OCI-LY1 (cell line): ENCODE data around the gene SAXO1.

Experiments used
- H2AFZ ChIP-seq: fragments of 200-600 bp; sonication (generic), shearing (Covaris generic); 2 replicates; pipeline ENCODE4 v1.6.0; 2014; ENCODE audit warnings: antibody characterized with exemption, mild to moderate bottlenecking, low read length
- H3F3A ChIP-seq: fragments of 200-600 bp; sonication (generic), shearing (Covaris generic); 2 replicates; pipeline ENCODE4 v1.6.0; 2014; ENCODE audit warnings: mild to moderate bottlenecking, antibody characterized with exemption, low read length, moderate library complexity; ENCODE audit not compliant: insufficient read depth
- H3K27ac ChIP-seq: fragments of 200-600 bp; sonication (generic); 2 replicates; pipeline ENCODE4 v1.5.1; 2014; ENCODE audit warnings: low read length, mixed run types, mild to moderate bottlenecking, low read depth; ENCODE audit not compliant: poor library complexity, severe bottlenecking
- H3K27me3 ChIP-seq: fragments of 200-600 bp; sonication (generic); 2 replicates; pipeline ENCODE4 v1.6.0; 2014; ENCODE audit warnings: antibody characterized with exemption, mild to moderate bottlenecking, low read length, moderate library complexity; ENCODE audit not compliant: insufficient read depth
- H3K36me3 ChIP-seq: fragments of 200-600 bp; sonication (generic); 2 replicates; pipeline ENCODE4 v1.6.1; 2014; ENCODE audit warnings: mild to moderate bottlenecking, antibody characterized with exemption, low read length, moderate library complexity, mixed read lengths; ENCODE audit not compliant: insufficient read depth
- H3K4me1 ChIP-seq: fragments of 200-600 bp; sonication (generic); 2 replicates; pipeline ENCODE4 v1.5.1; 2014; ENCODE audit warnings: mild to moderate bottlenecking, low read length, moderate library complexity; ENCODE audit not compliant: insufficient read depth, severe bottlenecking
- H3K4me2 ChIP-seq: fragments of 200-600 bp; sonication (generic), shearing (Covaris generic); 2 replicates; pipeline ENCODE4 v1.6.1; 2014; ENCODE audit warnings: low read length
- H3K4me3 ChIP-seq: fragments of 200-600 bp; sonication (generic); 2 replicates; pipeline ENCODE4 v1.5.1; 2014; ENCODE audit warnings: low read length, low read depth, mild to moderate bottlenecking, mixed read lengths; ENCODE audit not compliant: poor library complexity, severe bottlenecking
- H3K79me2 ChIP-seq: fragments of 200-600 bp; shearing (Covaris generic); 2 replicates; pipeline ENCODE4 v1.6.1; 2016; ENCODE audit warnings: mixed run types, low read length, mixed read lengths; ENCODE audit not compliant: insufficient read depth
- H3K9ac ChIP-seq: fragments of 200-600 bp; sonication (generic), shearing (Covaris generic); 2 replicates; pipeline ENCODE4 v1.6.1; 2014; ENCODE audit warnings: mild to moderate bottlenecking, low read length, mixed read lengths
- H3K9me2 ChIP-seq: fragments of 200-600 bp; sonication (generic), shearing (Covaris generic); 2 replicates; pipeline ENCODE4 v1.6.1; 2014; ENCODE audit warnings: low read depth, mild to moderate bottlenecking, low read length, mixed read lengths
- H3K9me3 ChIP-seq: fragments of 200-600 bp; shearing (Covaris generic); 2 replicates; pipeline ENCODE4 v1.6.1; 2014; ENCODE audit warnings: low read length, mixed read lengths
- H4K20me1 ChIP-seq: fragments of 200-600 bp; sonication (generic), shearing (Covaris generic); 2 replicates; pipeline ENCODE4 v1.6.0; 2016; ENCODE audit warnings: mild to moderate bottlenecking, low read length; ENCODE audit not compliant: insufficient read depth
- CTCF ChIP-seq: fragments of 200-600 bp; sonication (generic), shearing (Covaris generic); IDR thresholded peaks from 2 replicates; pipeline ENCODE4 v1.5.1; 2017; ENCODE audit warnings: mild to moderate bottlenecking, antibody characterized with exemption, low read length, moderate library complexity, mixed read lengths
- EZH2 ChIP-seq: fragments of 200-600 bp; sonication (generic), shearing (Covaris generic); IDR thresholded peaks from 2 replicates; pipeline ENCODE4 v1.8.0; 2017; ENCODE audit warnings: borderline replicate concordance, mixed run types, mild to moderate bottlenecking, antibody characterized with exemption, low read length, moderate library complexity, mixed read lengths

The SAXO1 gene

GRCh38 chr9:19009391-19009965 lies 23.5 kb downstream of the SAXO1 start:
- no peak overlapping the region for H3K4me3 ChIP-seq
- no peaks in the 10 kb centered on the region for H3K9me3 ChIP-seq
- H3K9me2 ChIP-seq = no peaks in the 10 kb centered on the region
- H3K4me2 ChIP-seq = no peak overlapping the region
- no peaks in the 10 kb centered on the region for H3K27me3 ChIP-seq
- H4K20me1 ChIP-seq = no peaks in the 10 kb centered on the region
- H3K4me1 ChIP-seq = no peaks in the 10 kb centered on the region
- no peaks in the 10 kb centered on the region for H3K36me3 ChIP-seq
- H3K9ac ChIP-seq = no peak overlapping the region
- no peak overlapping the region for H3K27ac ChIP-seq
- no peak for TF ChIP-seq EZH2
- TF ChIP-seq CTCF = no peak
- no peaks in the 10 kb centered on the region for H3F3A ChIP-seq
- no peaks in the 10 kb centered on the region for H3K79me2 ChIP-seq
- H2AFZ ChIP-seq = no peak overlapping the region

GRCh38 chr9:19000133-19000532 lies 32.9 kb downstream of the SAXO1 start:
- no peak overlapping the region for H3K9ac ChIP-seq
- H2AFZ ChIP-seq = no peak overlapping the region
- no peaks in the 10 kb centered on the region for H3K79me2 ChIP-seq
- no peaks in the 10 kb centered on the region for H3K4me1 ChIP-seq
- no peak overlapping the region for H3K27ac ChIP-seq
- TF ChIP-seq CTCF (no peak), EZH2 (no peak)
- no peaks in the 10 kb centered on the region for H3K9me2 ChIP-seq
- H3K4me2 ChIP-seq = no peak overlapping the region
- no peaks in the 10 kb centered on the region for H3K36me3 ChIP-seq
- no peaks in the 10 kb centered on the region for H3F3A ChIP-seq
- peaks cover 3% of the 10 kb centered on the region; the same call in 1 of the 2 replicates for H3K27me3 ChIP-seq
- no peaks in the 10 kb centered on the region for H4K20me1 ChIP-seq
- no peak overlapping the region for H3K4me3 ChIP-seq
- H3K9me3 ChIP-seq = no peaks in the 10 kb centered on the region

- no peaks in the 10 kb centered on the region for H3K9me2 ChIP-seq
- no peak overlapping the region for H3K4me3 ChIP-seq
- no peak overlapping the region for H3K4me2 ChIP-seq
- no peaks in the 10 kb centered on the region for H3K36me3 ChIP-seq
- no peaks in the 10 kb centered on the region for H3K4me1 ChIP-seq
- H3K9ac ChIP-seq = no peak overlapping the region
- no peaks in the 10 kb centered on the region for H3K9me3 ChIP-seq
- TF ChIP-seq EZH2 (no peak), CTCF (no peak)
- no peak overlapping the region for H3K27ac ChIP-seq
- H4K20me1 ChIP-seq = no peaks in the 10 kb centered on the region
- no peak overlapping the region for H2AFZ ChIP-seq
- H3F3A ChIP-seq = no peaks in the 10 kb centered on the region
- H3K79me2 ChIP-seq = no peaks in the 10 kb centered on the region
- peaks cover 3% of the 10 kb centered on the region; the same call in 1 of the 2 replicates for H3K27me3 ChIP-seq
Measured at GRCh38 chr9:18999173-18999785, 33.7 kb downstream of the SAXO1 start.
